GM18517 (cell line): Measurements from ENCODE around the gene CDH4.

Experiments
- ATAC-seq: cut with Tn5 transposase; IDR thresholded peaks from one replicate; pipeline ENCODE4 v1.9.1; 2021; ENCODE audit warnings: mild to moderate bottlenecking, moderate library complexity; ENCODE audit not compliant: unreplicated experiment

CDH4 gene

DNA sequence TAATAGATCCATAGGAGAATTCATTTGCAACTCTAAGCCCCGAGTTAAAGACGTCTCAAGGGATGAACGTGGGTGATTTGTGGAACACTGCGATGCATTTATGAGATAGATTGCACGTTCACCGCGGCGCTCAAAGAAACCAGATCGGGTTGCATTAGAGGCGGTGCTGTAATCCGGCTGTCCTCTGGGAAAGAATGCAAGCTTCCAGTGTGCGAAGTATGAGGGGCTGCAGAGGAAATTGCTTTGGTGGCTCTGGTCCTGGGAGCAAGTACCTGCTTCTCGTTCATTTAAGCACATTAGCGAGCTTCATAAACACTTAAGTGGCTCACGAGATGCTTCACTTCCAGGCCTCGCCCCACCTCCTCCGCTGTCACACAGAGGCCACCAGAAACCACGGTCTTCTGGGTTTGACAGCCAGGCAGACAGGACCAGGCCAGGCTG is 182.3 kb downstream of the CDH4 start:
- no peak for ATAC-seq

DNA sequence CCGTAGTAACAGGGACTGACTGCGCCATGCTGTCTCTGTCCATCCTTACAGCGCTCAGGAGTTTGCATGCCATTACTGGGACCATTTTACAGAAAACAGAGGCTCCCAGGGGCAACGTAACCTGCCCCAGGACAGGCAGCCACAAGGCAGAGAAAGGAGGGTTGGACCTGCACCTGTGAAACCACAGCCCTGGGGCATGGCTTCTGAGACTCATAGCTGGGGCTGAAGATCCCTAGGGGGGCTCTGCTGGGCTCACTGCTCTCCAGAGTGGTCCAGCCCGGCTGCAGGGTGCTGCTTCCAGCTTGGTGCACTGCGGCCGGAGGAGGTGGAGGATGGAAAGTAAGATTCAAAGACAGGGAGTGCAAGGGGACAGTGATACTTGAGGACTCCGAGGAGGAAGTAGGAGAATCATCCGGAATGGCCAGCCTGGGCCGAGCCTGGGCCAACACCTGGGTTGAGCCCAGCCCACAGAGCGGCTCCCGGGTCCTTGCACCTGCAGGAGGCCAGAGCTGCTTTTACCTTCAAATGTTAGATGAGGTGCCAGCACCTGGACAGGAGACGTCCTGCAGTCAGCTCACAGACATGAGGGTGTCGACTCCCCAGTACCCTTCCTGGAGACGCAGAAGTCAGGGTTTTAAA is 183.2 kb downstream of the CDH4 start:
- no peak for ATAC-seq

DNA sequence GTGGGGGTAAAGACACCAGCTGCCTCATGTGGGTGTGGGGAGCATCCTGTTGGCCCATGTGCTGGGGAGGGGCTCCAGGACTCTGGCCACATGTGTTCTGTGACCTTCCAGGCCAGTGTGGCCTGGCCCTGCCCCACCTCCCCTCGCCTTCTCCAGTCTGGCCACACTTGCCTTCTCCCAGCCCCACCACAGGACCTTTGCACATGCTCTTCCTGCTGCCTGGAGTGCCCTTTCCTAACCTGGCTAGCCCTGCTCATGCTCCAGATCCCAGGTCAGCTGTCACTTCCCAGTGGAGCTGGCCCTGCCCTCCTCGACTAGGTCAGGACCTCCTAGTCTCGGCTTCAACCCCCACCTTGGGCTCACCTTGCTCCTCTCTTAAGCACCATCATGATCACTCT is 183.8 kb downstream of the CDH4 start:
- no peak for ATAC-seq

DNA sequence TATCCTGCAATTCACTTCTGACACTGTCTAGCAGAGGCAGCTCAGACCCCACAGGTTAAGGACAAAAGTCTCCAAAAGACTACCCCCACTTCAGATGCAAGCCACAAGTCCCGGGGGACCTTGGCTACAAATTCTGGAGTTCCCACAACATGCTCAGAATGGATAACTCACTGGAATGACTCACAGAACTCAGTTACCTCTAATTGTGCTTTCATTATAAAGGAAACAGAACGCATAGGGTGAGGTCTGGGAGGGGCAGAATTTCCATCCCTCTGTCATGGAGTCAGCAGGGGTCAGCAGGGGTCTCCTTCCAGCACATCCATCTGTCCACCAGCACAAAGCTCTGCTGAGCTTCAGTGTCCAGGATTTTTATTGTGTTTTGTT is 184.2 kb downstream of the CDH4 start:
- ATAC-seq: no peak

DNA sequence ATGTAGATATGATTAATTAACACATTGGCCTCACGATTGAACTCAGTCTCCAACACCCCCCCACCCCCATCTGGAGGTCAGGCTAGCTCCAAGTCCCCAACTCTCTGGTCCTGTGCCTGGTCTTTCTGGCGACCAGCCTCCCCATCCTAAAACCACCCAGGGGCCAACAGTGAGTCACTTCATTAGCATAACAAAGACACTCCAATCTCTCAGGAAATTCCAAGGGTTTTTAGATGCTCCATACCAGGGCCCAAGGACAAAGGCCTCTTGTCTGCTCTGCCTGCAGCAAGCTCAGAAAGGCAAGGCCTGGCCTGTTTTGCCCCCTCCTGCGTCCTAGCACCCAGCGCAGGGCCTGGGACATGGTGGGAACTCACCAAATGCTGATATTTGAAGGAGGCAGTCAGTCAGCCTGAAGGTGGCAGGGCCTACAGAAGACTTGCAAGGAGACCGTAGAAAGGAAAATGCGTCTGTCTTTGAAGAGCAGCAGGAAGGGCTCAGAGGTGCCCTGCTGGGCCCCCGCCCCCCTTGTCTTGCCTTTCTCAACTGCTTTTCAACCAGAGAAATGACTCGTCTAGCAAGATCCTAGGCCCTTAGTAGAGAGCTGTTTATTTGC is 184.7 kb downstream of the CDH4 start:
- no peak for ATAC-seq

DNA sequence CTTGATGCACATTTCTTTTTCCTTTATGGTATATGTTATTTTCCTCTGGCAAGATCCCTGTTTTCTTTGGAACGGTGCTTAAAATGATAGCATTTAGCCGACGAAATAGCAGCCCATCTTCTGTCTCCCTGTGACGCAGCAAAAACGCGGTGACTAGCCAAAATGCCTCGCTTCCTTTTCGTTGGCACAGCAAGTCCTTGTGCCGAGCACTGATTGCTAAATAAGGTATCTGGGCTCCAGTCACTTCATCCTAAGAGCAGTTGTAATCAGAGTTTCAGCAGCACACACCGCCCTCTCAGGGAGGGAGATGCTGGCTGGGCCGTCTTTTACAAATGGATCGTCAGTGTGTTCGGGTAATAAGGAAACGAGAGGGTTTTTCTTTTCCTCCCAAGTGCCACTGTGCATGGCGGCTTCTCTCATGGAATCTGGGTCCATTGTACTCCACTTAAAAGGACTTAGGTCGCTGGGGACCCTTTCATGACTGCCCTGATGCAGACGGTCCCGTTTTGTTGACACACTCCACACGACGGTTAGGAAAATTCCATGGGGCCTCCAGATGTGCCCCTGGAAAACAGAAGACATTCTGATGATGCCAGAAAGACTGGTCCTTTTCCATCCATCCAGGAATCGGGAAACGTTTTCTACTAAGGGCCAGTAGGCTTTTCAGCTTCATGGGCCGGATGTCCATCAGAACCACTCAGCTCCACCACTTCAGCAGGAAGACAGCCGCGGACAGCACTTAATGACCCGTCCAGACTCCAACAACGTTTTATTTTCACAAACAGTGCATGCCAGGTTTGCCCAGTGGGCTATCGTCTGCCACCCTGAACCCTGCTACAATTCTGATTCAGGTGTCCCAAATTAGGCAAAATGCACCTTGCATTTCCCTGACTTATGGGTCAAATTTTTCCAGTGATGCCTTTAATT is 185.5 kb downstream of the CDH4 start:
- ATAC-seq: no peak

DNA sequence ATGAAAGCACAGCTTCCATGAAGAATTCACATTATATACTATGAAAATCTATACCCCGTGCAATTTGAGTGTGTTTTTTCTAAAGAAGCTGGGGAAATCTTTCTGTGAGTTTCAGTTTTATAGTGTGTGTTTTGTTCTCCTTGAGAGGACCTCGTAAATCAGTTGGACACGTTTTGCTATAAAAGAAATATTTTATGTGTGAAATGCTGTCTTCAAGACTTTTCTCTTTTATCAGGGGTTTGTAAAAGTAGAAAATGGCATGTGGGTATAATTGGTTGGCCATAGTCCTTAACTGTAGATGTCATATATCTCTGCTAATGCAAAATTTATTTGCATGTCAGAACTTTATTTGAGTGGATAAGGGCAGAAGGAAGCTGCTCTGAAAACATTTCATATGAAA is 186.2 kb downstream of the CDH4 start:
- no peak for ATAC-seq

DNA sequence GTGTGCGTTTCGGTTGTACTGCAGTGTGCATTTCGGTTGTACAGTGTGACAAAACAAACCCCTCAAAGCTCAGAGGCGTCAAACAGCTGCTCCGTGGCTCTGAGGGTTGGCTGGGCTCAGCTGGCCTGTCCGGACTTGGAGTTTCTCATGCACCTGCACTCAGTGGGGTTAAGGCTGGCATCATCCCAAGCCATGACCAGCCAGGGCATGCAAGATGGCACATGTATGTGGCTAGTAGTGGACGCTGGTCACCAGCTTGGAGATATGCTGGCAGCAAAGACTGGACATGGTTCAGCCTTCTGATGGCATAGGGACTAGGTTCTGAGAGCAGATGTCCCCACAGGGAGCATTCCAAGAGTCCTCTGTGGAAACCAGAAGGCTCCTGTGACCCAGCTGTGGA is 187.2 kb downstream of the CDH4 start:
- no peak for ATAC-seq

DNA sequence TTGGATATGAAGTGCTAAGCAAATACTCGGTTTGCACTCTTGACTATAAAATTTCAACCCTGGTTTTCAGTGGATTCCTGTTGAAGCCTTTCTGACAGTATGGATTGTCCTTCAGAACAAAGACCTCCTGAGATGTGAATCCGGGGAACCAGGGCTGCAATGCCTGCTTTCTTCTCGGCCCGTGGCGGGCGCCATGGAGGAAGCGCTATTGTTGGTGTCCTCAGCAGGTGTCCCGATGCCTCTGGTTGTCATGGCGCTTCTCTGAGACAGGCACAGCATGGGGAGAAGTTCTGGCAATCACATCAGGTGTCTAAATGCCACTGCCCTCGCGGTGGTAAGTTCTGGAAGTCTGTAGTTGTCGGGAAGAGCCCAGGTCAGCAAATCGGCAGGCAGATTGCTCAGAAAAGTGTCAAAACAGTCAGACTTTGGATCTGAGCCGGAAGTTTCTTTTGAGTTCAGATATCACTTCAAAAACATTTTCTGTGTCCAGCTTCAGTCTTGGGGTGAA is 188.5 kb downstream of the CDH4 start:
- no peak for ATAC-seq

DNA sequence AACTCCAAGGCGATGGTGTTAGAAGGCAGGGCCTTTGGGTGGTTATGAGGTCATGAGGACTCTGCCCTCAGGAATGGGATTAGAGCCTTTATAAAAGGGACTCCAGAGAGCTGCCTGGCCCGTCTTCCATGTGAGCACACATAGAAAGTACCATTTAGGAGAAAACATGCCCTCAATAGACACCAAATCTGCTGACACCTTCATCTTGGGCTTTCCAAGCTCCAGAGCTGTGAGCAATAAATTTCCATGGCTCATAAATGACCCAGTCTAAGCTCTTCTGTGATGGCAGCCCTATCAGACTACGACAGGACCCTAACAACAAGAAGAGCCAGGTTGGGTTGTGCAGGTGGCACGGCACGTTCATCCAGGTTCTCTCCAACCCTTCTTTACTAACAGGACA is 189.5 kb downstream of the CDH4 start:
- ATAC-seq: no peak

DNA sequence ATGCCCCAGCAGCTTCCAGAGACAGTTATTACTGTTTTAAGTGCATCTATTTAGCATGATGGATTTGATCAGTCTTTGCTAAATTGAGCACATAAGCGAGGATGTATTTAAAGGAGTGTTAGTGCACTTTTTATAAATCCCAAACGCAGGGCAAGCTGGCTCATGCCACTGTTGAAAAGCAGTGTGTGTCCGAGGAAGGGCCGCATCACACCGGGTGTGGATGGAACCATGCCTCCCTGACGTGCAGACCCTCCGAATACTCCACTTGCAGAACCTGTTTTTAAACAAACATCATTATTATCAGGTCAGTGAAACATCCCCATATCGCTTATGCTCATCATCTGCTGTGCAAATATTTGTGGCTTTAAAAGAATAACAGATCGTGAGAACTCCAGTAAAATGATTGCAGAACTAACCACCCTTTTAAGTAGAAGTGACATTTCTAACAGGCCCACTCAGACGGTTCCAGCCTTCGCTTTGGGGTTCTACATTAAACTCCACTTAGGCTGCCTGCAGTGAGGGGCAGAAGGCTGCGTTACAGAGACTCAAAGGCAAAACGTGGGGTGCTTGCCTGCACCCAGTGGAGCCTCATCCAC is 190.1 kb downstream of the CDH4 start:
- ATAC-seq: no peak

DNA sequence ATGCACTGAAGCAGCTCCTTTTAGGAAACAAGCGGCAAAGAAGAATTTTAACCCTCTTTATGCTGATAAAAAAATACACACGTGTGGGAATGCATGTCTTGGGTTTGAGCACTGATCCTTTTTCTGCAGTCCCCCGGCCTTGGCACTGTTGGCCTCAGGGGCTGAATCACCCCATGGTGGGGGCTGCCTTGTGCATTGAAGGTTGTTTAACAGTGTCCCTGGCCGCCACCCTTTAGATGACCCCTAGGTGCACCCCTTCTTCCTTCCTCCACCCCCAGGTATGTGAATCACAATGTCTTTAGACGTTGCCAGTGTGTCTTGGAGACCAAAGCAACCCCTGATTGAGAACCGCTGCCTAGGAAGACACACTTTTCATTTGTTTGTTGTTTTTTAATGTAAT is 190.7 kb downstream of the CDH4 start:
- ATAC-seq: no peak

DNA sequence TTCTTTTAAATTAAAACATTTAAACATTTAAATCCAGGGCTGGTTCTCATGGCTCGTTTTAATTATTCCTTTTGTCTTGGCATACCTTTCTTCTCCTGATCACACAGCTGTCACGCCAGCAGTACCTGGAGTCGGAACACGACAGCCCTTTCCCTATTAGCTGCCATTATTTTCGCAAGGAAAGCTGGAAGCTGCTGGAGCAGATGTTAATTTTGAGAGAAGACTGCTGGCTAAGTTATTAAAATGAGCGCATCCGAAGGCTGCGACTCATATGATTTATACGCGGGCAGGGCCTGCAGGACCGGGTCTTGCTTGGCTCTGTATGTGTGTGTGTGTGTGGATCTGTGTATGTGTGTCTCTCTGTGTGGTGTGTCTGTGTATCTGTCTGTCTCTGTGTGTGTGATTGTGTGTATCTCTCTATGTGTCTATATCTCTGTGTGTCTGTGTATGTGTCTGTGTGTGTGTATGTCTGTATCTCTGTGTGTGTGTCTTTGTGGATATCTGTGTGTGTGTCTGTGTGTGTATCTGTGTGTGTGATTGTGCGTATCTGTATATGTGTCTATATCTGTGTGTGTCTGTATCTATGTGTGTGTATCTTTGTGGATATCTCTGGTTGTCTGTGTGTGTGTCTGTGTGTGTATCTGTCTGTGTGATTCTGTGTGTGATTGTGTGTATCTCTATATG is 191.5 kb downstream of the CDH4 start:
- ATAC-seq: no peak

DNA sequence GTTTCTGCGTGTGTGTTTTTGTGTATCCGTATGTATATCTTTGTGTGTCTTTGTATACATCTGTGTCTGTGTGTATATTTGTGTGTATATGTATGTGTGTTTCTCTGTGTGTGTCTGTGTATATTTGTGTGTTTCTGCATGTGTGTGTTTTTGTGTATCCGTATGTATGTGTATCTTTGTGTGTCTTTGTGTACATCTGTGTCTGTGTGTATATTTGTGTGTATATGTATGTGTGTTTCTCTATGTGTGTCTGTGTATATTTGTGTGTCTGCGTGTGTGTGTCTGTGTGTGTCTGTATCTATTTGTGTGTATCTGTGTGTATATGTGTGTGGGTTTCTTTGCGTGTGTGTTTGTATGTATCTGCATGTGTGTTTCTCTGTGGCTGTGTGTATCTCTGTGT is 192.6 kb downstream of the CDH4 start:
- ATAC-seq: no peak

DNA sequence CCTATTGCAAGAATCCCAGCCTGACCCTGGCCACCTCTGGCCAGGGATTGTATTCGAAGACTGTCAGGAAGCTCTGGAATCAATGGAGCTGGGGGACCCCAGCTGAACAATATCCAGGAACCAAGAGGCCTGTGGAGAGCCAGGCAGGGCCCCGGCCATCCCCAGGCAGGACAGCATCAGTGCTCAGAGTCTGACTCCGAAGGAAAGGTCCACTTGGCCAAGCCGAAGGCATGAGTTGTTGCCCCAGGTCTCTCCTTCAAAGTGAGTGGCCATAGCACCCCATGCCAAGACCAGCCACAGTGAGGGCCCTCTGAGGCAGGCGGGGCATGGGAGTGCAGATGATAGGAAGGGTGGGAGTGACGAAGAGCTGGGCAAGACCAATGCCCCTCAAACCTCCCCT is 193.1 kb downstream of the CDH4 start:
- ATAC-seq: no peak

DNA sequence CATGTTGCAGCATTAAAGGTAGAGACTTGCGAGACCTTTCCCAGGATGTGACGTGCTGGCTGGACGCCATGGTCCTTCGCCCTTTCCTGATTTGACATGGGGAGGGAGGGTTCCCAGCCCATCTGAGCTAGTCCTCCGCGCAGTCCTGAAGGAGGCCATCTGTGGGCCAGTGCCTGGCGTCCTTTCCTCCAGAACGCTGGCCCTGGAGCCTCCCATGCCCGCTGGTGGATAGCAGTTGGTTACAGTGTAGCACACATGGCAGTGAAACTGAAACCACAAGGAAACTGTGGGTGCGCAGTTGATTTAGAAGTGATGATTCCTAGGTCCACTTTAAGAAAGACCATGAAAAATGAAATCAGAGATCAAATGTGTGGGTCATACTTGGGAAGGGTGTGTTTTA is 193.7 kb downstream of the CDH4 start:
- ATAC-seq: no peak

DNA sequence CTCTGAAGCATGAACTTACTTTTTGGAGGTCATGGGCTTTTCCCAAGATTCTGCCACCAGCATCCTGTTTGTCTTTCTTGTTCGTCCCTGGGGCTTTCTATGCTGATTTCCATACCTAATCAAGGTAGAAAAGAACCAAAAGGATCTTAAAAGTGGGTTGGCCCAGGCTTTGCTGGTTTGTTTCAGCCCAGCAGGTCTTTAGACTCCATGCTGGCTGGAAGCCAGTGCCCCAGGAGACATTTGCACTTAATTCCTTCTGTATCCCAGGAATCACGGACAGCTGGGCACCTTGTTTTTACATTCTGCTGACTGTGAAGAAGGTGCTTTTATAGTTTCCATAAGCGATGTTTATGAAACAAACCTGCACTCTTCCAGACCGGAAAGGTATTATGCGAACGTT is 195.9 kb downstream of the CDH4 start:
- ATAC-seq: no peak

DNA sequence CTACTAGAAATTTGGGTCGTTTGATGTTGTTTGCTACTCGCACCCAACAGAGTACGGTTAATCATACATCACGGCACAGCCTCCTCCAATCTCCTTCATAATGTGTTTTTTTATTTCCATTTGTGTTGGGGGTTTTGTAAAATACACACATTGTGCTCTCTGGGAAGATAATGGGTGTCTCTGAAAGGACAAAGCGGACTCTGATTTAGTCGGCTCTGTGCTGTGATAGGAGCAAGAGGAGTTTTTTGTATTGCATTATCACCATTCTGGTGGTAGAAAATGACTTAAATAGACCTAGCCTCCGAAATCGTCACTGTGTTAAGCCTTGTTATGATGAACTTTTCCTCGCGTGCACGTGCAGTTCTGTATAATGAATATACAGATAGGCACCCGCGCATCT is 196.3 kb downstream of the CDH4 start:
- no peak for ATAC-seq

DNA sequence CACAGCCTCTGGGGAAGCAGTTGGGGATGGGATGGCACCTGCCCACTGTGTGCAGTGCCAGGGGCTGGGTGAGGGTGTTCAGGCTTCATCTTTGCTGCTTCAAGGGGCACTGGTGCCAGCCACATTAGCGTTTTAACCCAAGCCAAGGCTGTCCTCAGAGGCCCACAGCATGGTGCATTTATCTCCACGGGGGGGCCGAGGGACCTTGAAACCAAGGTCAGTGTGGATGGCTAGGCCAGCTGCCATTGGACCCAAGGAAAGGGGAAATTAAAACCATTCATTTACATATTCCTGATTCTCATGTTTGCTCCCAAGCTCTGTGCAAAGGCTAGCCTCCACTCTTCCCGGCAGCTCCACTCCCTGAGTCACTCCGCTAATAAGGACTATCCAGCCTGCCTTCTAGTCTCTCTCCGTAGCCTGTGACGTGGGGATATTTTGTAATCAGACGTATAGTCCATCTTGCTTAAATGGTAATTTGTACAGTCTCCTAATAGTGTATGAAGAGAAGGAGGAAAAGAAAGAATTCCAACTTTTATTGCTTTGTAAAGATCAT is 197.1 kb downstream of the CDH4 start:
- ATAC-seq: no peak

DNA sequence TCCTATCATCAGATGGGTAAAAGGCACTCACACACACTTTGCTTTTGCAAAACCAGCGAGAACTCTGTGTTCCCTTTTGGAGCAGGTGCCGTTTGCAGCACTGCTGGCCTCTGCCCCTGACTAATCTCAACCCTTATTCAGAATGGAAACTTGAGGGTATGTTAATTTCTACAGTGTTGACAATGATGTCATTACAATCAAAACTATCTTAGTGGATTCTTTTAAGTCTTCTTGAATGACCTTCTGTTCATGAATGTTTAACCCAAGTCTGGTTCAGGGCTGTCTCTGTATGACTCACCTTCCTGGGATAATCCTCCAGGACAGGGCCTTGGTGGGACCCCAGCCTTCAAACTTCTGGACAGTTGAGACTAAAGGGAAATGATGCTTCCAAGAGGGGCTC is 197.9 kb downstream of the CDH4 start:
- ATAC-seq: no peak

DNA sequence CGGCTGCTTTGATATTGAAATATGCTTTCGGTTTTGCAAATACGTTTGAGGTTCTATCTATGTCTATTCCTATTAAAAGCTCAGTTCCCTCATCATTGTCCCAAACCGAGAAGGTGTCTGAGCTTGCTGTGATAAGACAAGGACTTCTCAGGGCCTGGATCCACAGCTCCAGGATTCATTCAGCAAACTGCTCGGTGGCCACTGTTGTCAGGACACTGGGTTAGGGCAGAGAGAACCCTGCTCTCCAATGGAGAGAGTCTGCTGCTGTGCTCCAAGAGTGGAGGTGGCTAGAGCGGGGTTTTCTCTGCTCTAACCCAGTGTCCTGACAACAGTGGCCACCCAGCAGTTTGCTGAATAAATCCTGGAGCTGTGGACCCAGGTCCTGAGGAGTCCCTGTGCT is 198.5 kb downstream of the CDH4 start:
- ATAC-seq: no peak
